Measurements from ENCODE around the gene KCNAB1. TPM values are rescaled to one million over a fixed set of nuclear protein-coding genes. Genes with fewer than 3 reads are reported as not detected.

The KCNAB1 gene
- polyA plus RNA-seq, 1 donor (not counting 4 experiments of a cell fraction or from before 2014, with no cell fraction given), result 0.03 TPM

DNA sequence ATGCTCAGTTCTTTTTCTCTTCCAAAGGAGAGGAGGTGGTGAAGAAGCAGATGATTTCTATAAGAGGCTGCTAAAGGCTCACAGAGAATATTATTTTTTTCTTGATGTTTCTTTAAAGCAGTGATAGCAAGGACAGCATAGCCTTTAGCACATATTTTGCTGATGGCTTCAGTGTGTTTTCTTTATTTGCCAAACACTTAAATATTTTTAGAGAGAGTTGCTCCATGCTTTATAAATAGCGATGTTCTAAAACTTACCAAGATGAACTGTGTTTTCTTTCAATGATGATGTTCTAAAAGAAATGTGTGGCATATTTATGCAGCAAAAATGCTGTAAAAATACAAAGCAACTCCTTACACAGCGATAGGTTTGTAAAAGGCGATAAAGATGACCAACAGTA, 11.8 kb upstream of the KCNAB1 start:
- Histone ChIP-seq H3K4me1 (ENCODE audit: control insufficient read depth, extremely low read depth, insufficient read depth, low read length) (no peaks in the 10 kb centered on the region), H3K79me2 (ENCODE audit: control insufficient read depth, insufficient read depth, low read length) (no peaks in the 10 kb centered on the region), H4K20me1 (ENCODE audit: control insufficient read depth, extremely low read depth, insufficient read depth, low read length) (no peaks in the 10 kb centered on the region), H3K27ac (ENCODE audit: control insufficient read depth, insufficient read depth, low read length) (no peak overlapping the region), H3K36me3 (ENCODE audit: control insufficient read depth in 2 of 2, extremely low read depth in 1 of 2, insufficient read depth in 2 of 2, low read length in 2 of 2) (no peaks in the 10 kb centered on the region), H3K4me2 (ENCODE audit: control insufficient read depth, extremely low read depth, insufficient read depth, low read depth, low read length) (no peak overlapping the region), H3K9ac (ENCODE audit: control insufficient read depth, extremely low read depth, insufficient read depth, low read length) (no peak overlapping the region), H2AFZ (ENCODE audit: control insufficient read depth, low read length) (no peak overlapping the region), H3K4me3 (ENCODE audit: control insufficient read depth in 2 of 3, extremely low read depth in 1 of 3, insufficient read depth in 2 of 3, low read depth in 1 of 3, low read length in 3 of 3) (no peak overlapping the region), H3K9me1 (ENCODE audit: control insufficient read depth, extremely low read depth, insufficient read depth, low read length) (no peaks in the 10 kb centered on the region), H3K27me3 (ENCODE audit: control insufficient read depth, extremely low read depth, insufficient read depth, low read length) (peaks cover 6% of the 10 kb centered on the region), H3K9me3 (ENCODE audit: control insufficient read depth, low read depth, low read length) (no peaks in the 10 kb centered on the region)
- TF ChIP-seq, protein P1, sequence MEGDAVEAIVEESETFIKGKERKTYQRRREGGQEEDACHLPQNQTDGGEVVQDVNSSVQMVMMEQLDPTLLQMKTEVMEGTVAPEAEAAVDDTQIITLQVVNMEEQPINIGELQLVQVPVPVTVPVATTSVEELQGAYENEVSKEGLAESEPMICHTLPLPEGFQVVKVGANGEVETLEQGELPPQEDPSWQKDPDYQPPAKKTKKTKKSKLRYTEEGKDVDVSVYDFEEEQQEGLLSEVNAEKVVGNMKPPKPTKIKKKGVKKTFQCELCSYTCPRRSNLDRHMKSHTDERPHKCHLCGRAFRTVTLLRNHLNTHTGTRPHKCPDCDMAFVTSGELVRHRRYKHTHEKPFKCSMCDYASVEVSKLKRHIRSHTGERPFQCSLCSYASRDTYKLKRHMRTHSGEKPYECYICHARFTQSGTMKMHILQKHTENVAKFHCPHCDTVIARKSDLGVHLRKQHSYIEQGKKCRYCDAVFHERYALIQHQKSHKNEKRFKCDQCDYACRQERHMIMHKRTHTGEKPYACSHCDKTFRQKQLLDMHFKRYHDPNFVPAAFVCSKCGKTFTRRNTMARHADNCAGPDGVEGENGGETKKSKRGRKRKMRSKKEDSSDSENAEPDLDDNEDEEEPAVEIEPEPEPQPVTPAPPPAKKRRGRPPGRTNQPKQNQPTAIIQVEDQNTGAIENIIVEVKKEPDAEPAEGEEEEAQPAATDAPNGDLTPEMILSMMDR (optimal IDR thresholded peaks at IDR 0.05 in 1 of 3, IDR thresholded peaks at IDR 0.05 in 1 of 3, conservative IDR thresholded peaks at IDR 0.05 in 1 of 3; ENCODE audit: extremely low read depth in 1 of 3, insufficient read depth in 2 of 3, low read length in 3 of 3), result no peak
- no peak for TF ChIP-seq EZH2 (IDR thresholded peaks at IDR 0.05; ENCODE audit: low read length)
- dilution Hi-C loops (cut with MboI; ENCODE audit: extremely low pct_ligation_motif_present, low sequenced_read_pairs), result no loop called here
- no peak for FAIRE-seq
- DNase-seq (ENCODE audit: low read depth, low spot score), result no peak

DNA sequence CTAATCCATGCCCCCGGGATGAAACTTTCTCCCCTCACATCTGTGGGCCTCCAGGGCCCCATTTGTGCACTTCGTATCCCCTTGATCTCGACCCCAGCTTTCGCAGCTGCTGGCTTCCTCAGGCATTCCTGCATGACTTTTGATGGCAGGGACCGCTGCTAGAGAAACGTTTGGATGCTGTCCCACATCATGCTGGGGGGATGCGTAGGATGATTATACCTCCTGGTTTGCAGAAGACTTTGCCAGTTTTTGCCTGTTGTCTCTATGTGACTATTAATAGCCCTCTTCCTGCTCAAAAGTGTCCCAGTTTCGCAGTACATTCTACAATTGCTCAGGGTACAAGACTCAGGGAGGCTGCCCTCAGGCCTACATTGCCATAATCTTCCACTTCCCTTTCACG, 10.4 kb upstream of the KCNAB1 start:
- Histone ChIP-seq H3K9me3 (ENCODE audit: control insufficient read depth, low read depth, low read length) (no peaks in the 10 kb centered on the region), H3K9ac (ENCODE audit: control insufficient read depth, extremely low read depth, insufficient read depth, low read length) (no peak overlapping the region), H3K27ac (ENCODE audit: control insufficient read depth, insufficient read depth, low read length) (no peak overlapping the region), H3K9me1 (ENCODE audit: control insufficient read depth, extremely low read depth, insufficient read depth, low read length) (no peaks in the 10 kb centered on the region), H4K20me1 (ENCODE audit: control insufficient read depth, extremely low read depth, insufficient read depth, low read length) (no peaks in the 10 kb centered on the region), H3K4me2 (ENCODE audit: control insufficient read depth, extremely low read depth, insufficient read depth, low read depth, low read length) (no peak overlapping the region), H3K4me1 (ENCODE audit: control insufficient read depth, extremely low read depth, insufficient read depth, low read length) (no peaks in the 10 kb centered on the region), H3K79me2 (ENCODE audit: control insufficient read depth, insufficient read depth, low read length) (no peaks in the 10 kb centered on the region), H2AFZ (ENCODE audit: control insufficient read depth, low read length) (no peak overlapping the region), H3K4me3 (ENCODE audit: control insufficient read depth in 2 of 3, extremely low read depth in 1 of 3, insufficient read depth in 2 of 3, low read depth in 1 of 3, low read length in 3 of 3) (no peak overlapping the region), H3K27me3 (ENCODE audit: control insufficient read depth, extremely low read depth, insufficient read depth, low read length) (peaks cover 11% of the 10 kb centered on the region), H3K36me3 (ENCODE audit: control insufficient read depth in 2 of 2, extremely low read depth in 1 of 2, insufficient read depth in 2 of 2, low read length in 2 of 2) (no peaks in the 10 kb centered on the region)
- dilution Hi-C loops (cut with MboI; ENCODE audit: extremely low pct_ligation_motif_present, low sequenced_read_pairs), result no loop called here
- no peak for FAIRE-seq
- DNase-seq (ENCODE audit: low read depth, low spot score), result no peak
- TF ChIP-seq, protein P1 (optimal IDR thresholded peaks at IDR 0.05 in 1 of 3, IDR thresholded peaks at IDR 0.05 in 1 of 3, conservative IDR thresholded peaks at IDR 0.05 in 1 of 3; ENCODE audit: extremely low read depth in 1 of 3, insufficient read depth in 2 of 3, low read length in 3 of 3), result no peak
- no peak for TF ChIP-seq EZH2 (IDR thresholded peaks at IDR 0.05; ENCODE audit: low read length)

Measured in keratinocyte (primary cell).